Measurements from ENCODE around the gene SCAANT1.

DNA sequence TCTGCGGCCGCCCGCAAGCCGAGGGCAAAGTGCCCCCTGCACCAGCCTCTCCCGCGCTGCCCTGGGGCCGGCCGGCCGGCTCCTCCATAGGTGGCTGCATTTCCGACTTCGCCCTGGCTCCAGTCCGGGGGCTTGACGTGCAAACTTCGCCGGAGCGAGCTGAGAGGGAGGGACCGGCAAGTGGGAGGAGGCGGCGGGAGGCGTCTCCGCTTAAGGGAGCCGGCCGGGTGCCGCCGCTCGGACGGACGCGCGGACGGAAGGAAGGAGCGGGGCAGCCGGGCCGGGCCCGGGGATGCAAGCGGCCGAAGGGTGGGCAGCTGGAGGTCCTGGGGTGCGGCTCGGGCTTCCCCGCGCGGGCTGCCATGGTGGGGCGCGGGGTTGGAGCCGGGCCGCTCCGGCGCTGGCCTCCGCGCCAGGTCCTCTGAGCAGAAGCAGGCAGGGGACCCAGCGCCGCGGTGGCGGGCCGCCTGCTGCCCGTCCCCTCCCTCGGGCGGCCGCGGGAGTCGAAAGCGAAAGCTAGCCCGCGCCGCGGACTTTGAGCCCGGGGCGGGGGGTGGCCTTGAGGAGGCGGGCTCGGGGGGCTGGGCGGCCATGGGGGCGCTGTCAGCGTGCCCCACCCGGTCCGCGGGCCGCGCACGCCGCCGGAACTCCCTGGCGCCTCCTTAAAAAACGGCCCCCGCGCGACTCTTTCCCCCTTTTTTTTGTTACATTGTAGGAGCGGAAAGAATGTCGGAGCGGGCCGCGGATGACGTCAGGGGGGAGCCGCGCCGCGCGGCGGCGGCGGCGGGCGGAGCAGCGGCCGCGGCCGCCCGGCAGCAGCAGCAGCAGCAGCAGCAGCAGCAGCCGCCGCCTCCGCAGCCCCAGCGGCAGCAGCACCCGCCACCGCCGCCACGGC is at the start of gene SCAANT1:
- TF ChIP-seq, protein P1, sequence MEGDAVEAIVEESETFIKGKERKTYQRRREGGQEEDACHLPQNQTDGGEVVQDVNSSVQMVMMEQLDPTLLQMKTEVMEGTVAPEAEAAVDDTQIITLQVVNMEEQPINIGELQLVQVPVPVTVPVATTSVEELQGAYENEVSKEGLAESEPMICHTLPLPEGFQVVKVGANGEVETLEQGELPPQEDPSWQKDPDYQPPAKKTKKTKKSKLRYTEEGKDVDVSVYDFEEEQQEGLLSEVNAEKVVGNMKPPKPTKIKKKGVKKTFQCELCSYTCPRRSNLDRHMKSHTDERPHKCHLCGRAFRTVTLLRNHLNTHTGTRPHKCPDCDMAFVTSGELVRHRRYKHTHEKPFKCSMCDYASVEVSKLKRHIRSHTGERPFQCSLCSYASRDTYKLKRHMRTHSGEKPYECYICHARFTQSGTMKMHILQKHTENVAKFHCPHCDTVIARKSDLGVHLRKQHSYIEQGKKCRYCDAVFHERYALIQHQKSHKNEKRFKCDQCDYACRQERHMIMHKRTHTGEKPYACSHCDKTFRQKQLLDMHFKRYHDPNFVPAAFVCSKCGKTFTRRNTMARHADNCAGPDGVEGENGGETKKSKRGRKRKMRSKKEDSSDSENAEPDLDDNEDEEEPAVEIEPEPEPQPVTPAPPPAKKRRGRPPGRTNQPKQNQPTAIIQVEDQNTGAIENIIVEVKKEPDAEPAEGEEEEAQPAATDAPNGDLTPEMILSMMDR (IDR thresholded peaks at IDR 0.05; ENCODE audit: low read length): no peak
- TF ChIP-seq EZH2 (IDR thresholded peaks at IDR 0.05; ENCODE audit: borderline replicate concordance, low read length): no peak
